Smooth muscle cell (in vitro differentiated cells): ENCODE measurements around the gene CLEC16A. TPM values are rescaled to one million over a fixed set of nuclear protein-coding genes. Genes with fewer than 3 reads are reported as not detected.

Experiments
- DNase-seq: peaks from one replicate; lab custom pipeline; 2025; ENCODE audit not compliant: unreplicated experiment; lab: John Stamatoyannopoulos, UW
- H2AFZ ChIP-seq: fragments of 200-600 bp; sonication (generic); 2 replicates; pipeline ENCODE4 v1.6.0; 2016; ENCODE audit warnings: antibody characterized with exemption, low read depth, mild to moderate bottlenecking
- H3F3A ChIP-seq: fragments of 200-600 bp; sonication (generic); 2 replicates; pipeline ENCODE4 v1.6.0; 2017; ENCODE audit warnings: antibody characterized with exemption, low read depth
- H3K27ac ChIP-seq: fragments of 200-600 bp; sonication (generic); 2 replicates; pipeline ENCODE4 v1.5.1; 2016; ENCODE audit warnings: low read depth, mild to moderate bottlenecking
- H3K27me3 ChIP-seq: fragments of 200-600 bp; sonication (generic); 2 replicates; pipeline ENCODE4 v1.6.1; 2016; ENCODE audit warnings: low read depth, mild to moderate bottlenecking
- H3K36me3 ChIP-seq: fragments of 200-600 bp; sonication (generic); 2 replicates; pipeline ENCODE4 v1.5.1; 2016; ENCODE audit warnings: low read depth
- H3K4me1 ChIP-seq: fragments of 200-600 bp; sonication (generic); 2 replicates; pipeline ENCODE4 v1.5.1; 2016; ENCODE audit warnings: low read depth
- H3K4me2 ChIP-seq: fragments of 200-600 bp; sonication (generic); 2 replicates; pipeline ENCODE4 v1.6.0; 2016; ENCODE audit warnings: mild to moderate bottlenecking
- H3K4me3 ChIP-seq: fragments of 200-600 bp; sonication (generic); 2 replicates; pipeline ENCODE4 v1.5.1; 2016; ENCODE audit warnings: mild to moderate bottlenecking
- H3K79me2 ChIP-seq: fragments of 200-600 bp; sonication (generic); 2 replicates; pipeline ENCODE4 v1.6.0; 2016; ENCODE audit warnings: low read depth, mild to moderate bottlenecking
- H3K9ac ChIP-seq: fragments of 200-600 bp; sonication (generic); 2 replicates; pipeline ENCODE4 v1.6.0; 2016; ENCODE audit warnings: low read depth
- H3K9me3 ChIP-seq: fragments of 200-600 bp; sonication (generic); replicated peaks from 2 replicates; pipeline ENCODE4 v1.5.1; 2016; ENCODE audit warnings: low read depth
- H4K20me1 ChIP-seq: fragments of 200-600 bp; sonication (generic); 2 replicates; pipeline ENCODE4 v1.6.0; 2016; ENCODE audit warnings: low read depth
- CTCF ChIP-seq: fragments of 200-600 bp; sonication (generic); IDR thresholded peaks from 2 replicates; pipeline ENCODE4 v1.5.1; 2017; ENCODE audit warnings: borderline replicate concordance, mild to moderate bottlenecking, antibody characterized with exemption; ENCODE audit not compliant: insufficient read depth, poor library complexity, severe bottlenecking
- WGBS: methylation state at CpG from one replicate; pipeline ENCODE4 v1.1.7; 2016; ENCODE audit warnings: low lambda C conversion rate; 5-methylcytosine and 5-hydroxymethylcytosine counted together
- polyA plus RNA-seq: library from polyadenylated mRNA; unstranded; fragments of >200 nt; fragmentation: Nextera tagmentation; extraction: Ambion mirVana; gene quantifications from 2 replicates; pipeline ENCODE4 v1.2.1, GENCODE V29; 2016
- total RNA-seq: library from RNA; depleted of rRNA; stranded (reverse); fragments of >200 nt; gene quantifications from 2 replicates; pipeline ENCODE4 v1.2.3, GENCODE V29; 2014

CLEC16A gene
- total and polyA plus RNA-seq, 2 experiments from 2014 or later: 12.6 to 16.2 TPM

GRCh38 chr16:11157143-11157542 lies 212.8 kb downstream of the CLEC16A start:
- no peaks in the 10 kb centered on the region for H3K4me1 ChIP-seq
- no peak overlapping the region for H3K27ac ChIP-seq
- H3K4me2 ChIP-seq: no peak overlapping the region
- no peak overlapping the region for H2AFZ ChIP-seq
- no peak overlapping the region for H3K4me3 ChIP-seq
- TF ChIP-seq CTCF: no peak
- no peaks in the 10 kb centered on the region for H3K36me3 ChIP-seq
- peaks cover 6% of the 10 kb centered on the region for H3F3A ChIP-seq
- no peak overlapping the region for H3K9ac ChIP-seq
- over 99% methylated on average over 7 of the region's 7 CpGs for WGBS
- H3K79me2 ChIP-seq: no peaks in the 10 kb centered on the region
- peaks cover 12% of the 10 kb centered on the region for H4K20me1 ChIP-seq
- no peaks in the 10 kb centered on the region for H3K9me3 ChIP-seq
- no peaks in the 10 kb centered on the region for H3K27me3 ChIP-seq
- DNase-seq: no peak

GRCh38 chr16:11158018-11158417 lies 213.7 kb downstream of the CLEC16A start:
- Histone ChIP-seq H3K9me3 (no peaks in the 10 kb centered on the region), H3K4me1 (no peaks in the 10 kb centered on the region), H2AFZ (no peak overlapping the region), H3K27me3 (no peaks in the 10 kb centered on the region), H3K36me3 (no peaks in the 10 kb centered on the region), H3K9ac (no peak overlapping the region), H3K4me3 (no peak overlapping the region), H3K79me2 (no peaks in the 10 kb centered on the region), H3F3A (peaks cover 6% of the 10 kb centered on the region), H3K4me2 (no peak overlapping the region), H4K20me1 (peaks cover 19% of the 10 kb centered on the region), H3K27ac (no peak overlapping the region)
- no peak for TF ChIP-seq CTCF
- WGBS: 91% methylated on average over 12 of the region's 12 CpGs
- no peak for DNase-seq

- WGBS: 79% methylated on average over 4 of the region's 4 CpGs
- no peak for TF ChIP-seq CTCF
Observed at GRCh38 chr16:11159282-11159681, 214.9 kb downstream of the CLEC16A start.

GRCh38 chr16:11160676-11161115 lies 216.3 kb downstream of the CLEC16A start:
- 47% methylated on average over 4 of the region's 4 CpGs for WGBS
- Histone ChIP-seq H3K4me2 (no peak overlapping the region), H3K79me2 (no peaks in the 10 kb centered on the region), H3K4me3 (no peak overlapping the region), H2AFZ (no peak overlapping the region), H3K9me3 (no peaks in the 10 kb centered on the region), H3K27me3 (no peaks in the 10 kb centered on the region), H3K4me1 (no peaks in the 10 kb centered on the region), H3F3A (peaks cover 6% of the 10 kb centered on the region), H3K36me3 (no peaks in the 10 kb centered on the region), H3K9ac (no peak overlapping the region), H3K27ac (no peak overlapping the region), H4K20me1 (peaks cover 21% of the 10 kb centered on the region)
- no peak for TF ChIP-seq CTCF
- DNase-seq: no peak

More at GRCh38 chr16:11159282-11159681, 214.9 kb downstream of the CLEC16A start:
- no peak overlapping the region for H3K4me2 ChIP-seq
- H3K36me3 ChIP-seq: no peaks in the 10 kb centered on the region
- peaks cover 23% of the 10 kb centered on the region for H4K20me1 ChIP-seq
- H3F3A ChIP-seq: peaks cover 6% of the 10 kb centered on the region
- no peak overlapping the region for H3K27ac ChIP-seq
- H2AFZ ChIP-seq: no peak overlapping the region
- H3K79me2 ChIP-seq: no peaks in the 10 kb centered on the region
- H3K27me3 ChIP-seq: no peaks in the 10 kb centered on the region
- no peak for DNase-seq
- no peaks in the 10 kb centered on the region for H3K9me3 ChIP-seq
- no peaks in the 10 kb centered on the region for H3K4me1 ChIP-seq
- no peak overlapping the region for H3K9ac ChIP-seq
- no peak overlapping the region for H3K4me3 ChIP-seq
